ENCODE measurements around the gene B2M. TPM values are rescaled to one million over a fixed set of nuclear protein-coding genes. Genes with fewer than 3 reads are reported as not detected.

Gene B2M
- total and polyA plus RNA-seq, 10 of the 15 experiments (the other 5 are each of a cell fraction or from before 2014, with no cell fraction given) = 2,901 to 22,794 (median 8,374) TPM

DNA sequence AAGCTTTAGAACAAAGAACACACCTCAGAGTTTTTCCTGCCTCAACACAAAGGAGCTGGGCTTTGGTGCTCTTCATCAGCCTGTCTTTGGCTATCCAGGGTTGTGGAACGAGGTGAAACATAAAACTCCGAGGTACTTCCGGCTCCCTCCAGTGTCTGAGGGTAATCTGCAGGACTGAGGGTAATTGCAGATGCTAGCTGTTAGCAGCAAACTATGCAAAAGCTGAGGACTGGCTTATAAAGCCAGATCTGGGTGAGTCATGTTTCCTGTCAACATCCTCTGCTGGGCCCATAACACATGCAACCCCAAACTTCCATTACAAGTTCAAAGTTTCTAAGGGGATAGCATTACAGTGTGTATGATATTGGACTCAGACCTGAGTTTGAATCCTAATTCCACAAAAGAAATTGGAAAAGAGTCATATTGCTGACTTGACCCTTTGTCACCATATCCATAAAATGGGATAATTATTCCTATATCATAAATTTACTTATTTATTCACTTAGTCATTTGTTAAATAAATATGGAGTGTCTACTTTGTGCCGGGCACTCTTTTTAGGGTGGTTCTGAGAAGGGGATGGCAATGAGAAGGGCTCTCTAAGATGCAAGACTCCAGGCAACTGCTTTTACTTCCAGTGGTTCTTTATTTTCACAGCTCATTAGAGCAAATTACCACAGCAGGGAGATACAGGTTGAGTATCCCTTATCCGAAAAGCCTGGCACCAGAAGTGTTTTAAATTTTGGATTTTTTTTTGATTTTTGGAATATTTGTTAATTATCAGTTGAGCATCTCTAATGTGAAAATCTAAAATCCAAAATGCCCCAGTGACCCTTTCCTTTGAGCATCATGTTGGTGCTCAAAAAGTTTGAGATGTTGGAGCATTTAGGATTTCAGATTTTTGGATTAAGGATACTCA lies 15.5 kb downstream of the B2M start (continued):
- TF ChIP-seq, protein P1, sequence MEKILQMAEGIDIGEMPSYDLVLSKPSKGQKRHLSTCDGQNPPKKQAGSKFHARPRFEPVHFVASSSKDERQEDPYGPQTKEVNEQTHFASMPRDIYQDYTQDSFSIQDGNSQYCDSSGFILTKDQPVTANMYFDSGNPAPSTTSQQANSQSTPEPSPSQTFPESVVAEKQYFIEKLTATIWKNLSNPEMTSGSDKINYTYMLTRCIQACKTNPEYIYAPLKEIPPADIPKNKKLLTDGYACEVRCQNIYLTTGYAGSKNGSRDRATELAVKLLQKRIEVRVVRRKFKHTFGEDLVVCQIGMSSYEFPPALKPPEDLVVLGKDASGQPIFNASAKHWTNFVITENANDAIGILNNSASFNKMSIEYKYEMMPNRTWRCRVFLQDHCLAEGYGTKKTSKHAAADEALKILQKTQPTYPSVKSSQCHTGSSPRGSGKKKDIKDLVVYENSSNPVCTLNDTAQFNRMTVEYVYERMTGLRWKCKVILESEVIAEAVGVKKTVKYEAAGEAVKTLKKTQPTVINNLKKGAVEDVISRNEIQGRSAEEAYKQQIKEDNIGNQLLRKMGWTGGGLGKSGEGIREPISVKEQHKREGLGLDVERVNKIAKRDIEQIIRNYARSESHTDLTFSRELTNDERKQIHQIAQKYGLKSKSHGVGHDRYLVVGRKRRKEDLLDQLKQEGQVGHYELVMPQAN (conservative IDR thresholded peaks at IDR 0.05) = no peak; the same call in 1 of the 2 replicates
- TF ChIP-seq CREM (IDR thresholded peaks at IDR 0.05; ENCODE audit: low read depth) = peak; percentile 56; the same call in 1 of the 2 replicates
- no peak for TF ChIP-seq IRF3 (IDR thresholded peaks at IDR 0.05)
- TF ChIP-seq FOXK2 (IDR thresholded peaks at IDR 0.05) = no peak
- no peak for TF ChIP-seq SIX5 (IDR thresholded peaks at IDR 0.05; ENCODE audit: low read depth, low read length, severe bottlenecking)
- no peak for TF ChIP-seq FOS (IDR thresholded peaks at IDR 0.05; ENCODE audit: borderline replicate concordance, extremely low read depth, insufficient read length)
- no peak for TF ChIP-seq CUX1 (IDR thresholded peaks at IDR 0.05; ENCODE audit: insufficient replicate concordance, low read depth, low read length)
- peak; percentile 87 for TF ChIP-seq ATF2 (IDR thresholded peaks at IDR 0.05; ENCODE audit: low read length)
- no peak for TF ChIP-seq HSF1 (IDR thresholded peaks at IDR 0.05; ENCODE audit: low read depth, low read length)
- no peak for TF ChIP-seq RFX5 (IDR thresholded peaks at IDR 0.05; ENCODE audit: low read depth, low read length)
- peak; percentile 39 for TF ChIP-seq RELA (IDR thresholded peaks at IDR 0.05; ENCODE audit: borderline replicate concordance, partially characterized antibody)
- TF ChIP-seq TARDBP (IDR thresholded peaks at IDR 0.05; ENCODE audit: borderline replicate concordance) = peak; percentile 77; the same call in 1 of the 2 replicates
- TF ChIP-seq, protein P2, sequence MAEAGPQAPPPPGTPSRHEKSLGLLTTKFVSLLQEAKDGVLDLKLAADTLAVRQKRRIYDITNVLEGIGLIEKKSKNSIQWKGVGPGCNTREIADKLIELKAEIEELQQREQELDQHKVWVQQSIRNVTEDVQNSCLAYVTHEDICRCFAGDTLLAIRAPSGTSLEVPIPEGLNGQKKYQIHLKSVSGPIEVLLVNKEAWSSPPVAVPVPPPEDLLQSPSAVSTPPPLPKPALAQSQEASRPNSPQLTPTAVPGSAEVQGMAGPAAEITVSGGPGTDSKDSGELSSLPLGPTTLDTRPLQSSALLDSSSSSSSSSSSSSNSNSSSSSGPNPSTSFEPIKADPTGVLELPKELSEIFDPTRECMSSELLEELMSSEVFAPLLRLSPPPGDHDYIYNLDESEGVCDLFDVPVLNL (IDR thresholded peaks at IDR 0.05; ENCODE audit: low read depth, low read length) = no peak
- TF ChIP-seq GABPA (IDR thresholded peaks at IDR 0.05; ENCODE audit: low read depth) = 0 out of 2 replicates have a peak, but pooled peaks have one; percentile 32
- TF ChIP-seq BMI1 (IDR thresholded peaks at IDR 0.05; ENCODE audit: borderline replicate concordance) = peak; percentile 65
- peak; percentile 99 for TF ChIP-seq POLR2AphosphoS5 (IDR thresholded peaks at IDR 0.05; ENCODE audit: low read length)
